Endodermal cell (in vitro differentiated cells): Measurements from ENCODE around the gene LSG1. TPM values are rescaled to one million over a fixed set of nuclear protein-coding genes. Genes with fewer than 3 reads are reported as not detected.

ENCODE experiments used
- DNase-seq: peaks from one replicate; pipeline ENCODE4 v3.0.0-alpha.2; 2017
- H3K27ac ChIP-seq: 2 replicates; pipeline ENCODE4 v1.5.1; 2013; ENCODE audit warnings: mild to moderate bottlenecking, low read depth, low read length, moderate library complexity
- H3K27me3 ChIP-seq: 2 replicates; pipeline ENCODE4 v1.6.1; 2013; ENCODE audit warnings: mild to moderate bottlenecking, low read length, moderate library complexity; ENCODE audit not compliant: insufficient read depth, control insufficient read depth, poor library complexity, severe bottlenecking
- H3K36me3 ChIP-seq: 2 replicates; pipeline ENCODE4 v1.7.0; 2013; ENCODE audit warnings: mild to moderate bottlenecking, low read length, moderate library complexity; ENCODE audit not compliant: control insufficient read depth, insufficient read depth
- H3K4me1 ChIP-seq: one replicate; pipeline ENCODE4 v1.7.0; 2013; ENCODE audit warnings: low read length; ENCODE audit not compliant: control insufficient read depth, insufficient read depth
- H3K4me3 ChIP-seq: 2 replicates; pipeline ENCODE4 v1.5.1; 2013; ENCODE audit warnings: mild to moderate bottlenecking, low read length, moderate library complexity
- H3K9ac ChIP-seq: 2 replicates; pipeline ENCODE4 v1.6.1; 2013; ENCODE audit warnings: mild to moderate bottlenecking, low read length, moderate library complexity; ENCODE audit not compliant: poor library complexity, severe bottlenecking; ENCODE audit errors: extremely low read depth
- H3K9me3 ChIP-seq: 2 replicates; pipeline ENCODE4 v1.6.1; 2013; ENCODE audit warnings: mild to moderate bottlenecking, low read length, moderate library complexity; ENCODE audit not compliant: control insufficient read depth
- H3K27ac Mint-ChIP-seq: 2 replicates; pipeline ENCODE4 v1.8.0; 2020; ENCODE audit warnings: mixed read lengths
- H3K27me3 Mint-ChIP-seq: 2 replicates; pipeline ENCODE4 v1.8.0; 2021; ENCODE audit warnings: mild to moderate bottlenecking, mixed read lengths; ENCODE audit not compliant: insufficient read depth
- H3K36me3 Mint-ChIP-seq: 2 replicates; pipeline ENCODE4 v1.8.0; 2020; ENCODE audit warnings: low read depth, mixed read lengths
- H3K4me1 Mint-ChIP-seq: 2 replicates; pipeline ENCODE4 v1.8.0; 2020; ENCODE audit warnings: mixed read lengths
- H3K4me3 Mint-ChIP-seq: 2 replicates; pipeline ENCODE4 v1.8.0; 2020; ENCODE audit warnings: mild to moderate bottlenecking, moderate library complexity, mixed read lengths
- H3K9me3 Mint-ChIP-seq: 2 replicates; pipeline ENCODE4 v1.8.0; 2020; ENCODE audit warnings: mild to moderate bottlenecking, mixed read lengths
- CTCF ChIP-seq: fragments of 200-600 bp; sonication (generic); conservative IDR thresholded peaks from 2 replicates; pipeline ENCODE4 v1.5.0; 2021; ENCODE audit warnings: antibody characterized with exemption, mild to moderate bottlenecking
- WGBS, 2 experiments: methylation state at CpG; one replicate each; pipeline versions ENCODE4 v1.1.5 to v1.1.7; 2013; ENCODE audit warnings: missing lambda C conversion rate in 2 of 2, mixed read lengths in 1 of 2; ENCODE audit not compliant: insufficient coverage in 1 of 2, insufficient read length in 1 of 2; 5-methylcytosine and 5-hydroxymethylcytosine counted together
- total RNA-seq, 2 donors: library from RNA; stranded (reverse); fragmentation: NEBNext Ultra II Directional in 1 of 2; extraction: Animal tissue kit (Norgen Biotek cat#: 25700) in 1 of 2; gene quantifications; 2 replicates in 1 of 2; 3 replicates in 1 of 2; pipeline ENCODE4 v1.2.1, GENCODE V29; 2021

Gene LSG1
- total RNA-seq, 2 donors from 2014 or later = 38.3 to 44.7 TPM

DNA sequence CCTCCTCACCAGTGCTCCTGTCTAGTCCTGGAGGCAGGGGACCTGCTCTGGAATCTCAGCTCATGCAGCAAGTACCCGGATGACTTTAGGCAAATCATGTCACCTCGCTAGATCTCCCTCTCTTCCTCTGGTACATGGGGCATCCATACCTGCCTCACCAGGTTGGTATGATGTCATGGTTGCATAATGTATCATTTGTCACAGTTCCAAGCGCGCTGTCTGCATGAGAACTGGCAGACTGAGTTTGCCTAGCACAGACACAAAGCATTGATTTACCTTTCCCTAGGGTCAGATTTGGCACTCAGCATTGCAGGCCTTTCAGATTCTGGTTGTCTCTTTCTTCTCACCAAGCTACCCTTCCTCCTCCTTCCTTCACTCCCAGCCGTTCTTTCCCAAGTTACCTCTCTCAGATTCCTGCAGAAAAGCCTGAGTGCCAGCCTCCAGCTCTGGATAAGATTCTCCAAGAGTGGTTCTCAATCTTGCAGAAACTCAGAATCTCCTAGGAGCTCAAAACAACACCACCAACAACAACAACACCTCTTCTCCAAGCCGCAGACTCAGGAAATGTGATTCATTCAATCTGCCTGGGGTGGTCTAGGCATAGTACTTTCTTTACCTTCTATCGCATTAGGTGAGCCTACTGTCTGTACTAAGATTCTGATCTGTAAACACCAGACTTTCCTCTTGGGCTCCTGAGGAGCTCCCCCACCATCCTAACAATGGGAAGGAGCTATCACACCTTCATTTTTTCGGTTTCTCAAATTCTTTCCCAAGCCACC lies 43.2 kb upstream of the LSG1 start:
- no peaks in the 10 kb centered on the region for H3K4me1 ChIP-seq
- no peak for DNase-seq
- H3K4me1 Mint-ChIP-seq = peaks cover 21% of the 10 kb centered on the region
- no peak for TF ChIP-seq CTCF
- peak overlapping the region; percentile 83 for H3K27ac Mint-ChIP-seq
- H3K27me3 ChIP-seq = no peaks in the 10 kb centered on the region
- WGBS, 2 experiments = 92 to 95% methylated on average over 8 of the region's 8 CpGs
- H3K4me3 Mint-ChIP-seq = no peak overlapping the region
- no peak overlapping the region for H3K9ac ChIP-seq
- no peaks in the 10 kb centered on the region for H3K36me3 ChIP-seq
- H3K9me3 ChIP-seq = no peaks in the 10 kb centered on the region
- H3K36me3 Mint-ChIP-seq = no peaks in the 10 kb centered on the region
- no peak overlapping the region for H3K4me3 ChIP-seq
- no peak overlapping the region for H3K27ac ChIP-seq
- H3K27me3 Mint-ChIP-seq = no peaks in the 10 kb centered on the region
- H3K9me3 Mint-ChIP-seq = no peaks in the 10 kb centered on the region

DNA sequence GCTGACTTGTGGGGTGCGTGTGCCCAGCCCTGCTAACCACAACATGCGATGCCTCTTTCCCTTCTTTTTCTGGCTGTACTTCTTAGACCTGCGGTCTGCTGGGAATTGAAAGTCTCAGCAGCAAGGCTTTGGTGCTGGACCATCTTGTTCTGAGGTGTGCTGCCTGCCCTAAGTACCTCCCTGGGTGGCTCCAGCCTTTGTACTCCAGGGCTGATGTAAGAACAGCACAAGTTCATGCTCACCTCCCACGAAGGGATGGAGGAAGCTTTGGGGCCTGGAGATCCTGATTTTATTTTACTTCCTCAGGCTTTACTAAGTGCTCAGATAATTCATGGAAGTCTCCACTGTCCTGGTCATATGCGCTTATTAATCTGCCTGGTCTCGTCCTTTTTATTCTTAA lies 42.6 kb upstream of the LSG1 start:
- 94 to 96% methylated on average over 5 to 6 of the region's 6 CpGs for WGBS, 2 experiments
- no peak overlapping the region for H3K27ac ChIP-seq

DNA sequence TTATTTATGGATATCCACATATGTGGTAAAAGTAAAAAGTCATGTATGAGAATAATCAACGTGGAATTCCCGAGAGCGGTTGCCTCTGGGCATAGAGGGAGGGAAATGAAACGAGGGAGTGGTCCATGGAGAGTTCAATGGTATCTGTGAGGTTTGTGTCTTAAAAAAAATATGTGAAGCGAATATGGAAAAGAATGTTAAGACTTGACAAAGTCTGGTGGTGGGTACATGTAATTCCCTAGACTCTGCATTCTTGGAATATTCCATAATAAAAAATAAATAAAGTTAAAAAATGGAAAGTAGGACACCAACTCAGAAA lies 42.1 kb upstream of the LSG1 start:
- no peaks in the 10 kb centered on the region for H3K36me3 Mint-ChIP-seq
- Histone ChIP-seq H3K36me3 (no peaks in the 10 kb centered on the region), H3K9me3 (no peaks in the 10 kb centered on the region), H3K9ac (no peak overlapping the region), H3K4me3 (no peak overlapping the region), H3K27me3 (no peaks in the 10 kb centered on the region), H3K27ac (no peak overlapping the region), H3K4me1 (no peaks in the 10 kb centered on the region)
- no peak for DNase-seq
- H3K27me3 Mint-ChIP-seq = no peaks in the 10 kb centered on the region
- TF ChIP-seq CTCF = no peak
- no peak overlapping the region for H3K4me3 Mint-ChIP-seq
- H3K27ac Mint-ChIP-seq = no peak overlapping the region
- no peaks in the 10 kb centered on the region for H3K9me3 Mint-ChIP-seq
- WGBS, 2 experiments = 94 to 96% methylated on average over 4 to 5 of the region's 5 CpGs
- H3K4me1 Mint-ChIP-seq = peaks cover 21% of the 10 kb centered on the region

More for the DNA sequence above, 42.6 kb upstream of the LSG1 start:
- H3K4me3 ChIP-seq = no peak overlapping the region
- TF ChIP-seq CTCF = no peak
- H3K27me3 ChIP-seq = no peaks in the 10 kb centered on the region
- H3K4me1 ChIP-seq = no peaks in the 10 kb centered on the region
- H3K9me3 ChIP-seq = no peaks in the 10 kb centered on the region
- Mint-ChIP-seq H3K4me1 (peaks cover 21% of the 10 kb centered on the region), H3K27ac (no peak overlapping the region), H3K36me3 (no peaks in the 10 kb centered on the region), H3K27me3 (no peaks in the 10 kb centered on the region), H3K4me3 (no peak overlapping the region), H3K9me3 (no peaks in the 10 kb centered on the region)
- no peaks in the 10 kb centered on the region for H3K36me3 ChIP-seq
- no peak for DNase-seq
- H3K9ac ChIP-seq = no peak overlapping the region
